HepG2 (cell line): Measurements from ENCODE around the gene CNPY4. TPM values are rescaled to one million over a fixed set of nuclear protein-coding genes. Genes with fewer than 3 reads are reported as not detected.

Experiments used
- ARHGAP35 ChIP-seq: sonication (generic); formaldehyde crosslinking; IDR thresholded peaks from 2 replicates; pipeline ENCODE4 v1.9.0; 2022; ENCODE audit warnings: mild to moderate bottlenecking, inconsistent platforms, moderate library complexity, missing genetic modification reagents, borderline replicate concordance
- ATF7 ChIP-seq, 2 experiments: fragments of 450-650 bp in 1 of 2; sonication (generic) in 1 of 2; formaldehyde crosslinking in 1 of 2; IDR thresholded peaks; 2 replicates each; pipeline versions ENCODE4 v1.4.0 to v1.6.1; 2016 to 2020; ENCODE audit warnings: antibody characterized with exemption in 1 of 2, mild to moderate bottlenecking in 1 of 2, missing genetic modification reagents in 1 of 2
- DBP ChIP-seq: sonication (generic); formaldehyde crosslinking; IDR thresholded peaks from 2 replicates; pipeline ENCODE4 v1.4.0; 2020; ENCODE audit warnings: missing genetic modification reagents; ENCODE audit errors: not compliant biosample characterization
- MEIS1 ChIP-seq: sonication (generic); formaldehyde crosslinking; IDR thresholded peaks from 2 replicates; pipeline ENCODE4 v1.9.0; 2021; ENCODE audit warnings: mild to moderate bottlenecking, missing genetic modification reagents, moderate library complexity, borderline replicate concordance
- NBN ChIP-seq: fragments of 450-650 bp; conservative IDR thresholded peaks from 2 replicates; pipeline ENCODE4 v1.6.1; 2017
- PHF20 ChIP-seq: sonication (generic); formaldehyde crosslinking; IDR thresholded peaks from 2 replicates; pipeline ENCODE4 v1.5.0; 2020; ENCODE audit warnings: mild to moderate bottlenecking, missing genetic modification reagents
- PHF21A ChIP-seq: sonication (generic); formaldehyde crosslinking; IDR thresholded peaks from 2 replicates; pipeline ENCODE4 v1.5.0; 2020; ENCODE audit warnings: mild to moderate bottlenecking, missing genetic modification reagents
- PITX1 ChIP-seq: sonication (generic); formaldehyde crosslinking; IDR thresholded peaks from 2 replicates; pipeline ENCODE4 v1.5.1; 2020; ENCODE audit warnings: mild to moderate bottlenecking, missing genetic modification reagents
- PREB ChIP-seq: sonication (generic); formaldehyde crosslinking; IDR thresholded peaks from 2 replicates; pipeline ENCODE4 v1.4.0; 2020; ENCODE audit warnings: missing genetic modification reagents
- RCOR2 ChIP-seq: IDR thresholded peaks from 2 replicates; pipeline ENCODE4 v1.6.1; 2016; ENCODE audit warnings: missing biosample characterization, missing genetic modification reagents
- SOX13 ChIP-seq, 3 experiments: fragments of 450-650 bp in 1 of 3; sonication (generic) in 1 of 3; formaldehyde crosslinking in 1 of 3; IDR thresholded peaks in 2 of 3; conservative IDR thresholded peaks in 1 of 3; 2 replicates each; pipeline versions ENCODE4 v1.5.0 to v1.6.1; 2016 to 2020; ENCODE audit warnings: antibody characterized with exemption in 1 of 3, mild to moderate bottlenecking in 1 of 3, missing compliant biosample characterization in 1 of 3, missing genetic modification reagents in 1 of 3, moderate library complexity in 1 of 3
- TEF ChIP-seq: sonication (generic); formaldehyde crosslinking; IDR thresholded peaks from 2 replicates; pipeline ENCODE4 v1.5.0; 2020; ENCODE audit warnings: missing genetic modification reagents
- TOPORS ChIP-seq: sonication (generic); formaldehyde crosslinking; IDR thresholded peaks from 2 replicates; pipeline ENCODE4 v1.8.0; 2023; ENCODE audit warnings: mild to moderate bottlenecking, missing genetic modification reagents
- YY1 ChIP-seq: IDR thresholded peaks from 2 replicates; pipeline ENCODE4 v1.6.1; 2011; ENCODE audit warnings: low read length, low read depth, moderate library complexity, mild to moderate bottlenecking; ENCODE audit not compliant: insufficient read depth, insufficient replicate concordance
- ZBTB8A ChIP-seq: sonication (generic); formaldehyde crosslinking; IDR thresholded peaks from 2 replicates; pipeline ENCODE4 v1.4.0; 2020; ENCODE audit warnings: mild to moderate bottlenecking, low read depth, missing genetic modification reagents, borderline replicate concordance
- ZNF333 ChIP-seq: sonication (generic); formaldehyde crosslinking; IDR thresholded peaks from 2 replicates; pipeline ENCODE4 v1.4.0; 2020; ENCODE audit warnings: mild to moderate bottlenecking, missing genetic modification reagents, borderline replicate concordance
- ZNF451 ChIP-seq: sonication (generic); formaldehyde crosslinking; IDR thresholded peaks from 2 replicates; pipeline ENCODE4 v1.5.0; 2020; ENCODE audit warnings: mild to moderate bottlenecking, missing genetic modification reagents
- ZNF672 ChIP-seq: sonication (generic); formaldehyde crosslinking; IDR thresholded peaks from 2 replicates; pipeline ENCODE4 v1.8.1; 2022; ENCODE audit warnings: missing genetic modification reagents
- ZNF770 ChIP-seq: sonication (generic); formaldehyde crosslinking; IDR thresholded peaks from 2 replicates; pipeline ENCODE4 v1.5.0; 2020; ENCODE audit warnings: mild to moderate bottlenecking, missing genetic modification reagents
- ZNF775 ChIP-seq: sonication (generic); formaldehyde crosslinking; IDR thresholded peaks from 2 replicates; pipeline ENCODE4 v1.4.0; 2020; ENCODE audit warnings: missing genetic modification reagents, mild to moderate bottlenecking, moderate library complexity, borderline replicate concordance
- ZNF788 ChIP-seq: sonication (generic); formaldehyde crosslinking; IDR thresholded peaks from 2 replicates; pipeline ENCODE4 v1.5.0; 2020; ENCODE audit warnings: mild to moderate bottlenecking, missing genetic modification reagents, borderline replicate concordance
- polyA plus RNA-seq, 8 experiments: library from polyadenylated mRNA; depleted of rRNA in 3 of 8; stranded (reverse) in 7 of 8; unstranded in 1 of 8; fragments of >200 nt; fragmentation: Illumina TruSeq in 4 of 8; extraction: Trizol in 4 of 8; gene quantifications; 2 replicates each; pipeline versions ENCODE4 v1.2.1 to v1.2.3, GENCODE V29; 2011 to 2016; ENCODE audit warnings: low read depth in 4 of 8, missing spikeins in 1 of 8, mixed read lengths in 1 of 8; ENCODE audit not compliant: insufficient read depth in 1 of 8
- total RNA-seq, 5 experiments: library from RNA; depleted of rRNA; stranded (reverse); fragments of >200 nt; fragmentation: Illumina TruSeq; extraction: Trizol; gene quantifications; 2 replicates each; pipeline ENCODE4 v1.2.3, GENCODE V29; 2016; ENCODE audit warnings: low read depth in 1 of 5

The CNPY4 gene
- total and polyA plus RNA-seq, 2 of the 13 experiments (the other 11 are each of a cell fraction or from before 2014, with no cell fraction given): 6.2 to 12.7 TPM

GRCh38 chr7:100126931-100127865 is 7.8 kb downstream of the CNPY4 start, which contains the start of gene MBLAC1 (continued):
- TF ChIP-seq ZNF770 (CRISPR knock-in tag) (no peak; the same call in 1 of the 2 replicates), RCOR2 (CRISPR knock-in tag) (no peak), DBP (CRISPR knock-in tag) (no peak), PHF20 (CRISPR knock-in tag) (peak; percentile 69; the same call in 1 of the 2 replicates), ZNF672 (no peak), PITX1 (CRISPR knock-in tag) (peak; percentile 51; the same call in 1 of the 2 replicates), ZNF333 (CRISPR knock-in tag) (no peak; the same call in 1 of the 2 replicates), TEF (CRISPR knock-in tag) (0 out of 2 replicates have a peak, but pooled peaks have one; percentile 12), PREB (no peak), ATF7 (IDR thresholded peaks at IDR 0.05) (peak; percentile 40), ATF7 (CRISPR knock-in tag; IDR thresholded peaks at IDR 0.05) (no peak; the same call in 1 of the 2 replicates), MEIS1 (CRISPR knock-in tag) (no peak), ZNF775 (CRISPR knock-in tag) (no peak), PHF21A (CRISPR knock-in tag) (peak; percentile 36; the same call in 1 of the 2 replicates), TOPORS (0 out of 2 replicates have a peak, but pooled peaks have one; percentile 33), ARHGAP35 (CRISPR knock-in tag) (peak; percentile 12), ZBTB8A (CRISPR knock-in tag) (0 out of 2 replicates have a peak, but pooled peaks have one; percentile 42), SOX13 (IDR thresholded peaks at IDR 0.05) (no peak), SOX13 (CRISPR knock-in tag; conservative IDR thresholded peaks at IDR 0.05 in 1 of 2, IDR thresholded peaks at IDR 0.05 in 1 of 2) (0 out of 4 replicates have a peak, but pooled peaks of 1 of the 2 experiments have one; percentile 3), NBN (no peak), ZNF451 (no peak), ZNF788 (CRISPR knock-in tag) (peak; percentile 4; the same call in 1 of the 2 replicates), YY1 (peak; percentile 92)
